HEK293T (cell line): Measurements from ENCODE around the gene ANKRD63.
A peak's percentile ranks its signal among the peaks of the same experiment; 100 is the strongest.

Experiments used
- CTCF ChIA-PET: fragments of 350-600 bp; formaldehyde crosslinking; extraction: SDS; loops from one replicate; lab custom pipeline; 2021; ENCODE audit warnings: antibody characterized with exemption, inconsistent platforms; lab: Yijun Ruan, JAX
- POLR2A ChIA-PET: fragments of 350-600 bp; formaldehyde crosslinking; extraction: SDS; loops from one replicate; lab custom pipeline; 2020; ENCODE audit warnings: antibody characterized with exemption, inconsistent platforms; lab: Yijun Ruan, JAX
- DNase-seq: peaks from one replicate; pipeline ENCODE4 v3.0.0; 2012; ENCODE audit warnings: mixed read lengths; ENCODE audit errors: extremely low spot score
- ARNT ChIP-seq: fragments of 450-650 bp; IDR thresholded peaks from 2 replicates; pipeline ENCODE4 v1.6.1; 2017; ENCODE audit warnings: mild to moderate bottlenecking
- BHLHE40 ChIP-seq: fragments of 450-650 bp; IDR thresholded peaks from 2 replicates; pipeline ENCODE4 v1.6.1; 2016; ENCODE audit warnings: mild to moderate bottlenecking, moderate library complexity, borderline replicate concordance
- CTBP1 ChIP-seq: fragments of 450-650 bp; IDR thresholded peaks from 2 replicates; pipeline ENCODE4 v1.6.1; 2016; ENCODE audit warnings: borderline replicate concordance
- ELF4 ChIP-seq: fragments of 450-650 bp; IDR thresholded peaks from 2 replicates; pipeline ENCODE4 v1.6.1; 2017; ENCODE audit warnings: antibody characterized with exemption
- FOXA1 ChIP-seq: fragments of 450-650 bp; IDR thresholded peaks from 2 replicates; pipeline ENCODE4 v1.6.1; 2016; ENCODE audit warnings: mild to moderate bottlenecking
- FOXK2 ChIP-seq: fragments of 450-650 bp; IDR thresholded peaks from 2 replicates; pipeline ENCODE4 v1.6.1; 2016; ENCODE audit warnings: mild to moderate bottlenecking
- FOXM1 ChIP-seq: fragments of 450-650 bp; IDR thresholded peaks from 2 replicates; pipeline ENCODE4 v1.6.1; 2017; ENCODE audit warnings: mild to moderate bottlenecking, borderline replicate concordance
- HDGF ChIP-seq: fragments of 450-650 bp; IDR thresholded peaks from 2 replicates; pipeline ENCODE4 v1.6.1; 2017; ENCODE audit warnings: antibody characterized with exemption, borderline replicate concordance
- L3MBTL2 ChIP-seq: fragments of 450-650 bp; conservative IDR thresholded peaks from 2 replicates; pipeline ENCODE4 v1.6.1; 2016; ENCODE audit warnings: mild to moderate bottlenecking
- LEF1 ChIP-seq: fragments of 450-650 bp; IDR thresholded peaks from 2 replicates; pipeline ENCODE4 v1.6.1; 2017; ENCODE audit warnings: mild to moderate bottlenecking, borderline replicate concordance
- NFRKB ChIP-seq: fragments of 450-650 bp; IDR thresholded peaks from 2 replicates; pipeline ENCODE4 v1.6.1; 2016; ENCODE audit warnings: mild to moderate bottlenecking, moderate library complexity
- SP1 ChIP-seq: fragments of 450-650 bp; IDR thresholded peaks from 2 replicates; pipeline ENCODE4 v1.6.1; 2017
- SUZ12 ChIP-seq: fragments of 450-650 bp; IDR thresholded peaks from 2 replicates; pipeline ENCODE4 v1.6.1; 2016; ENCODE audit warnings: mild to moderate bottlenecking
- TARDBP ChIP-seq: fragments of 450-650 bp; IDR thresholded peaks from 2 replicates; pipeline ENCODE4 v1.6.1; 2016
- ZNF384 ChIP-seq: fragments of 450-650 bp; IDR thresholded peaks from 2 replicates; pipeline ENCODE4 v1.6.1; 2016
- TF ChIP-seq, protein P1 (sequence below): fragments of 450-650 bp; IDR thresholded peaks from 2 replicates; pipeline ENCODE4 v1.6.1; 2016

Gene ANKRD63

DNA sequence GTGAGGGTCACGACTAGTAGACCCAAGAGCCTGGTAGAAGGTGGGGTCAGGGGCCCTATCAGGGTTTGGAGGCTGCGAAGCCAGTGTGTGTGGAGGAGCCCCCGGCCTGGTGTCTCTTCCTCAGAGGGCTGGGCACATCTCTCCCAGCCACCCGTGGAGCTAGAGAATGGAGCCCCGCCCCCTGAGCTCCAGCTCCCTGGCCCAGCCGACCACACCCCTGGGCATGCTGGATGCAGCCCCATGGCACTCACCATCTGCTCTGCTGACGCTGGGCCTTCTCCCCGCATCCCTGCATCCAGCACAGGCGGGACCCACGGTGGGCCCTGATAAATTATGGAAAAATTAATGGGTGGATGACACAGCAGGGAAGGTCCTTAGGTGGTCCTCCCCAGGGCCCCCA, 17.5 kb downstream of the ANKRD63 start:
- no peak for DNase-seq
- CTCF ChIA-PET: interaction anchor here (5.1 kb wide), 1 partner anchor 8 kb away, joined by 34 read pairs; no protein-coding TSS in a partner anchor
- POLR2A ChIA-PET: no interaction called here
- TF ChIP-seq SUZ12: no peak
- no peak for TF ChIP-seq ELF4
- TF ChIP-seq, protein P1, sequence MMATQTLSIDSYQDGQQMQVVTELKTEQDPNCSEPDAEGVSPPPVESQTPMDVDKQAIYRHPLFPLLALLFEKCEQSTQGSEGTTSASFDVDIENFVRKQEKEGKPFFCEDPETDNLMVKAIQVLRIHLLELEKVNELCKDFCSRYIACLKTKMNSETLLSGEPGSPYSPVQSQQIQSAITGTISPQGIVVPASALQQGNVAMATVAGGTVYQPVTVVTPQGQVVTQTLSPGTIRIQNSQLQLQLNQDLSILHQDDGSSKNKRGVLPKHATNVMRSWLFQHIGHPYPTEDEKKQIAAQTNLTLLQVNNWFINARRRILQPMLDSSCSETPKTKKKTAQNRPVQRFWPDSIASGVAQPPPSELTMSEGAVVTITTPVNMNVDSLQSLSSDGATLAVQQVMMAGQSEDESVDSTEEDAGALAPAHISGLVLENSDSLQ: no peak
- no peak for TF ChIP-seq ZNF384
- no peak for TF ChIP-seq ARNT
- TF ChIP-seq FOXK2: no peak
- no peak for TF ChIP-seq FOXM1
- no peak for TF ChIP-seq LEF1
- no peak for TF ChIP-seq BHLHE40
- TF ChIP-seq TARDBP: no peak
- no peak for TF ChIP-seq CTBP1
- TF ChIP-seq L3MBTL2: no peak
- TF ChIP-seq NFRKB: no peak
- no peak for TF ChIP-seq HDGF
- no peak for TF ChIP-seq SP1
- no peak for TF ChIP-seq FOXA1

DNA sequence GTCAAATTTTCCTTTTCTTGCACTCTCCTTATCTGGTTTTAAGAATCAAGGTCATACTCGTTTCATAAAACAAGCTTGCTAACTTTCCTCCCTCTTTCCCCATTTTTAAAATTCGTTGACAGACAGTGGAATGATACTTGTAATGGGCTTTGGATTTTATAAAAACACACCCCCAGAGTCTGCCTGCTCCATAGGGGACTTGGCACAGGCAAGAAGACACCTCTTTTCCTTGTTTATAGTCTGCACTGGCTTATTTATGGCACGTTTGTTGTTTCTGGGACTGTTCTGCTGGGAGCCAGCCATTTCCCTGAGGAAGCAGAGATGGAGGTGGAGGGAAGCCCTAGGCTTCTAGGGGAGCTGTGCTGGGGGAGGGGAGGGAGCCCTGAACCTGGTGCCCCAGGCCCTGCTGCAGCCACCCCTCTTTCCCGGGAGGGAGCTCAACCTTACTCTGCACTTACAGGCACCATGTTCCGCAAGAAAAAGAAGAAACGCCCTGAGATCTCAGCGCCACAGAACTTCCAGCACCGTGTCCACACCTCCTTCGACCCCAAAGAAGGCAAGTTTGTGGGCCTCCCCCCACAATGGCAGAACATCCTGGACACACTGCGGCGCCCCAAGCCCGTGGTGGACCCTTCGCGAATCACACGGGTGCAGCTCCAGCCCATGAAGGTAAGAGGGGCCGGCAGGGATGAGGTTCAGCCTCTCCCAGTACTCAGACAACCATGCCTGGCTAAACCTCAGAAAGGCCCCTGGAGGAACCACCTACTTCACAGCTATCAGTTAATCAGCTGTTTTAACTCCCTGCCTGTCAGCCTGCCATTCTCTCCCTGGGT, 18.3 kb downstream of the ANKRD63 start:
- ChIA-PET POLR2A (interaction anchor here (1.2 kb wide), 1 partner anchor 9 kb away, joined by 3 read pairs; no protein-coding TSS in a partner anchor), CTCF (interaction anchor here (0.6 to 5.1 kb wide), 5 partner anchors 9 to 160 kb away, joined by 3 to 34 read pairs (median 4); no protein-coding TSS in a partner anchor)
- TF ChIP-seq, protein P1: peak; percentile 63
- no peak for TF ChIP-seq HDGF
- no peak for DNase-seq

DNA sequence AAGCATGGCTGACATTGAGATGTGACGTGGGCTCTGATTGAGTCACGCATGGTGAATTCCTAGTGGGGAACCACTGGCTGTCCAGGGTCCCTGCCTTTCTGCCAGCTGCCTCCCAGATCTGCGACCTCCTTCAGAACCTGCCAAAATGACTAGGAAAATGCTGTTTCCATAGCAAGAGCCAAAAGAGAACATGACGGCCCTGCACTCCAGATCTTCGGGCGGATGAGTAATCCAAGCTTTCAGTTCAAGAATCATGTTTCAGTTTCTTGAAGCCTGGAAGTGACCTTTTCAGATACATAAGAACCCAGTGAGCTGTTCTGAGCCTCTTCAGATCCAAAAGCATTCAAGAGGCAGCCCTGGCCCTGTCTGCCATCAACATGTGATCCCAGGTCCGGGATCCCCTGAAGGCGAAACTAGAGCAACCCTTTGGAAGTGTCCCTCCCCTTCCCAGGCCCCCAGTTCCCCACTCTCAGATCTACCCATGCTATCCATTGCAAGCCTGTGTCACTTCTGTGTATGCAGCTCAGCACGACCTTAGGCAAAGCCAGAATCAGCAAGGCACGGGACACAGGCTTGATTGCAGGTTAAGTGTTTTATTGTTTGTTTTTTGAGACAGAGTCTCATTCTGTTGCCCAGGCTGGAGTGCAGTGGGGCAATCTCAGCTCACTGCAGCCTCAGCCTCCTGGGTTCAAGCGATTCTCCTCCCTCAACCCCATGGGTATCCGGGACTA, 19.7 kb downstream of the ANKRD63 start:
- CTCF ChIA-PET: interaction anchor here (1.4 to 5.1 kb wide), 2 partner anchors 11 to 16 kb away, joined by 6 to 34 read pairs; no protein-coding TSS in a partner anchor
- no peak for TF ChIP-seq FOXA1
- no peak for TF ChIP-seq ZNF384
- no peak for TF ChIP-seq HDGF
- no peak for TF ChIP-seq CTBP1
- no peak for TF ChIP-seq ELF4
- no peak for TF ChIP-seq FOXK2
- TF ChIP-seq SP1: no peak
- no peak for DNase-seq
- POLR2A ChIA-PET: interaction anchor here (1.2 kb wide), 1 partner anchor 10 kb away, joined by 3 read pairs; no protein-coding TSS in a partner anchor

DNA sequence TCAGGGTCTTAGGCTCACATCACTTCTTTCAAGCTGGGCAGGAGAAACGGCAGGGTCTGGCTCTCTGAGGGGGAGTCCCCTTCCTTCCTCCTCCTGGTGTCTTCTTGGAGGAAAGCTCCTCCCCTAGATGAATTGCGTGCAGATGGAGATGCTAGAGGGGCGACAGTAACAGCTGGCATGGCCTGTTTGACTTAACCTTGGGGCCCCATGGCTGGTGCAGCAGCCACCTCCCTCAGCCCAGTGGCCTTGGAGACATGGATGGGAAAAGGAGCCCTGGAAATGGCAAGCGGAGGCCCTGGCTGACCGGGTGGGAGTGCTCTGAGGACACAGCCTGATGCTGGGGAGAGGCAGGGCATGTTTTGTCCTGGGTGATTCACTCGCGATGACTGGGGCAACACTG, 23.8 kb downstream of the ANKRD63 start:
- DNase-seq: no peak
- CTCF ChIA-PET: interaction anchor here (1.0 kb wide), 1 partner anchor 16 kb away, joined by 6 read pairs; no protein-coding TSS in a partner anchor
- no peak for TF ChIP-seq NFRKB
- no peak for TF ChIP-seq SUZ12
- TF ChIP-seq SP1: no peak
- no peak for TF ChIP-seq LEF1
- no peak for TF ChIP-seq CTBP1
- TF ChIP-seq FOXK2: no peak
- TF ChIP-seq, protein P1: no peak
- TF ChIP-seq ZNF384: no peak
- no peak for TF ChIP-seq HDGF
- no peak for TF ChIP-seq ARNT
- no peak for TF ChIP-seq TARDBP
- no peak for TF ChIP-seq ELF4
- no peak for TF ChIP-seq L3MBTL2
- no peak for TF ChIP-seq BHLHE40
- TF ChIP-seq FOXA1: no peak
- no peak for TF ChIP-seq FOXM1
- POLR2A ChIA-PET: no interaction called here

DNA sequence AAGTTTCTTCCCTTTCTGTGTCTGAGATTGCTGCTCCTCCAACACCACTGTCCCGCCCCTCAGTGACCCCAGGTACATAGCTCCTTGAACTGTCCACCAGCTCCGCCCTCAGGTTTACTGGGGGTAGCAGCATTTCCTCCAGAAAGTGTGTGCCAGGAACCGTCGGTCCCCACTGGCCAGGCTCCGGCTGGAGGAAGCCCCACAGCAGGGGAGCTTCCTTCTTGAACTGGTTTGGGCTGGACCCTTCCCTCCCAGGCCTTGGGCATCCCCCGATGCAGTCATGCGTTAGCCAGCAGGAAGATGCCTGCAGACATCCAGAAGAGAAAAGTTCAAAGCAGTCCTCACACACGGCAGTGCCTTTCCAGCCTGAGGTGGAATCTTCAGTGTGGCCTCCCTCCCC, 24.3 kb downstream of the ANKRD63 start:
- ChIA-PET POLR2A (no interaction called here), CTCF (interaction anchor here (0.6 to 1.0 kb wide), 2 partner anchors 16 to 598 kb away, joined by 4 to 6 read pairs; no protein-coding TSS in a partner anchor)
- no peak for TF ChIP-seq BHLHE40
- TF ChIP-seq FOXK2: no peak
- no peak for TF ChIP-seq CTBP1
- TF ChIP-seq TARDBP: no peak
- TF ChIP-seq SUZ12: no peak
- no peak for TF ChIP-seq NFRKB
- TF ChIP-seq FOXM1: no peak
- no peak for TF ChIP-seq HDGF
- TF ChIP-seq ELF4: no peak
- no peak for TF ChIP-seq LEF1
- TF ChIP-seq ARNT: no peak
- TF ChIP-seq, protein P1: no peak
- TF ChIP-seq ZNF384: no peak
- TF ChIP-seq FOXA1: no peak
- DNase-seq: no peak
